CD14-positive monocyte (primary cell): ENCODE data around the gene GLCE. TPM values are rescaled to one million over a fixed set of nuclear protein-coding genes. Genes with fewer than 3 reads are reported as not detected.
A peak's percentile ranks its signal among the peaks of the same experiment; 100 is the strongest.

Experiments used
- DNase-seq, 3 donors: peaks; one replicate each; pipeline ENCODE4 v3.0.0-alpha.2; 2011 to 2022
- H2AFZ ChIP-seq: 2 replicates; pipeline ENCODE4 v1.6.0; 2012; ENCODE audit warnings: mild to moderate bottlenecking, low read depth, low read length, inconsistent platforms; ENCODE audit not compliant: insufficient read depth, poor library complexity, severe bottlenecking
- H3K27ac ChIP-seq, 2 donors: 1 replicate in 1 of 2; 2 replicates in 1 of 2; pipeline ENCODE4 v1.5.1; 2012 to 2013; ENCODE audit warnings: low read length in 2 of 2, control low read depth in 1 of 2, inconsistent platforms in 1 of 2, low read depth in 1 of 2, mild to moderate bottlenecking in 1 of 2
- H3K27me3 ChIP-seq, 2 donors: one replicate each; pipeline versions ENCODE4 v1.6.0 to v1.6.1; 2011 to 2013; ENCODE audit warnings: low read length in 2 of 2; ENCODE audit not compliant: control insufficient read depth in 2 of 2, insufficient read depth in 2 of 2
- H3K36me3 ChIP-seq, 2 donors: replicated peaks in 1 of 2; 1 replicate in 1 of 2; 2 replicates in 1 of 2; pipeline versions ENCODE4 v1.5.1 to v1.6.1; 2012 to 2013; ENCODE audit warnings: low read length in 2 of 2, control low read depth in 1 of 2, inconsistent platforms in 1 of 2, mild to moderate bottlenecking in 1 of 2; ENCODE audit not compliant: insufficient read depth in 2 of 2, control insufficient read depth in 1 of 2
- H3K4me1 ChIP-seq, 2 donors: 1 replicate in 1 of 2; 2 replicates in 1 of 2; pipeline versions ENCODE4 v1.5.1 to v1.6.1; 2012 to 2013; ENCODE audit warnings: low read length in 2 of 2, control low read depth in 1 of 2, inconsistent platforms in 1 of 2, mild to moderate bottlenecking in 1 of 2, moderate library complexity in 1 of 2; ENCODE audit not compliant: insufficient read depth in 2 of 2, control insufficient read depth in 1 of 2
- H3K4me2 ChIP-seq: replicated peaks from 2 replicates; pipeline ENCODE3; 2012; ENCODE audit warnings: low read length, moderate library complexity, mild to moderate bottlenecking; ENCODE audit not compliant: poor library complexity, severe bottlenecking; ENCODE audit errors: extremely low read depth
- H3K4me3 ChIP-seq, 3 experiments: fragments of 200-600 bp in 1 of 3; sonication (generic) in 1 of 3; replicated peaks in 1 of 3; 1 replicate in 2 of 3; 2 replicates in 1 of 3; pipeline ENCODE4 v1.5.1; 2011 to 2013; ENCODE audit warnings: low read length in 3 of 3, mild to moderate bottlenecking in 3 of 3, control low read depth in 2 of 3, low read depth in 2 of 3, inconsistent platforms in 1 of 3, moderate library complexity in 1 of 3
- H3K79me2 ChIP-seq: 2 replicates; pipeline ENCODE4 v1.6.0; 2012; ENCODE audit warnings: mild to moderate bottlenecking, control low read depth, inconsistent platforms, low read length, moderate library complexity; ENCODE audit not compliant: insufficient read depth
- H3K9ac ChIP-seq: 2 replicates; pipeline ENCODE4 v1.6.0; 2017; ENCODE audit warnings: low read length, mild to moderate bottlenecking; ENCODE audit not compliant: insufficient read depth, poor library complexity, severe bottlenecking
- H3K9me3 ChIP-seq, 2 donors: replicated peaks in 1 of 2; 1 replicate in 1 of 2; 2 replicates in 1 of 2; pipeline versions ENCODE4 v1.5.1 to v1.6.1; 2012 to 2013; ENCODE audit warnings: low read length in 2 of 2, control low read depth in 1 of 2; ENCODE audit not compliant: control insufficient read depth in 1 of 2, insufficient read depth in 1 of 2
- H4K20me1 ChIP-seq: 2 replicates; pipeline ENCODE4 v1.6.0; 2012; ENCODE audit warnings: mild to moderate bottlenecking, low read length, control low read depth, moderate library complexity; ENCODE audit not compliant: insufficient read depth
- H3K27ac Mint-ChIP-seq, 7 donors: one replicate each; pipeline ENCODE4 v1.8.0; 2020; ENCODE audit warnings: mild to moderate bottlenecking in 7 of 7, mixed read lengths in 7 of 7, moderate library complexity in 6 of 7, inconsistent platforms in 2 of 7
- H3K27me3 Mint-ChIP-seq, 3 donors: one replicate each; pipeline ENCODE4 v1.8.0; 2021 to 2022; ENCODE audit warnings: low read depth in 3 of 3, mild to moderate bottlenecking in 3 of 3, mixed read lengths in 3 of 3, moderate library complexity in 3 of 3, inconsistent platforms in 1 of 3
- H3K36me3 Mint-ChIP-seq, 2 donors: one replicate each; pipeline ENCODE4 v1.8.0; 2020; ENCODE audit warnings: mixed read lengths in 2 of 2, inconsistent platforms in 1 of 2, mild to moderate bottlenecking in 1 of 2
- H3K4me1 Mint-ChIP-seq: one replicate; pipeline ENCODE4 v1.8.0; 2020; ENCODE audit warnings: mild to moderate bottlenecking, mixed read lengths
- H3K4me3 Mint-ChIP-seq, 2 donors: one replicate each; pipeline ENCODE4 v1.8.0; 2020; ENCODE audit warnings: mild to moderate bottlenecking in 2 of 2, mixed read lengths in 2 of 2, moderate library complexity in 1 of 2
- H3K9me3 Mint-ChIP-seq, 7 donors: one replicate each; pipeline ENCODE4 v1.8.0; 2020 to 2022; ENCODE audit warnings: mixed read lengths in 7 of 7, mild to moderate bottlenecking in 6 of 7, moderate library complexity in 6 of 7, inconsistent platforms in 2 of 7
- CTCF ChIP-seq: fragments of 200-600 bp; IDR thresholded peaks from one replicate; pipeline ENCODE4 v1.8.0; 2022; ENCODE audit warnings: antibody characterized with exemption, mild to moderate bottlenecking
- WGBS: methylation state at CpG from one replicate; pipeline ENCODE4 v1.1.5; 2013; ENCODE audit warnings: missing lambda C conversion rate; ENCODE audit not compliant: insufficient coverage; 5-methylcytosine and 5-hydroxymethylcytosine counted together
- intact Hi-C, 2 donors: fragments of 100-400 bp; cut with micrococcal nuclease; formaldehyde crosslinking; loops; one replicate each; pipeline versions ENCODE4 v1.15.0 to v1.15.1; 2023
- polyA plus RNA-seq, 3 donors: library from polyadenylated mRNA; depleted of rRNA in 1 of 3; unstranded in 2 of 3; stranded (reverse) in 1 of 3; fragments of 300-500 nt in 2 of 3; fragments of >200 nt in 1 of 3; fragmentation: Illumina TruSeq in 2 of 3; gene quantifications; 1 replicate in 2 of 3; 2 replicates in 1 of 3; pipeline ENCODE4 v1.2.3, GENCODE V29; 2012 to 2021

Gene GLCE
- polyA plus RNA-seq, 3 donors: 11.0 to 24.3 (median 24.0) TPM

- Mint-ChIP-seq H3K4me1 (peaks cover 26% of the 10 kb centered on the region), H3K27me3 (peaks cover 0 to 7% (median 2%) of the 10 kb centered on the region in 3 donors), H3K36me3 (no peaks in the 10 kb centered on the region), H3K9me3 (peaks cover 0 to 3% (median 0%) of the 10 kb centered on the region in 7 donors), H3K4me3 (no peak overlapping the region), H3K27ac (no peak overlapping the region)
- Histone ChIP-seq H3K27ac (no peak overlapping the region), H3K9ac (peak overlapping the region; percentile 4), H3K4me2 (no peak overlapping the region), H2AFZ (no peak overlapping the region), H3K79me2 (no peaks in the 10 kb centered on the region), H4K20me1 (no peaks in the 10 kb centered on the region), H3K9me3 (no peaks in the 10 kb centered on the region), H3K27me3 (no peaks in the 10 kb centered on the region), H3K4me1 (peaks cover 12 to 16% of the 10 kb centered on the region in 2 donors), H3K4me3 (no peak overlapping the region), H3K36me3 (no peaks in the 10 kb centered on the region)
- no peak for TF ChIP-seq CTCF
- intact Hi-C loops: no loop called here
- WGBS: 100% methylated on average over 3 of the region's 6 CpGs
- no peak for DNase-seq
Measured at GRCh38 chr15:69314131-69314530, 153.7 kb downstream of the GLCE start.

GRCh38 chr15:69314736-69315135 lies 154.3 kb downstream of the GLCE start:
- TF ChIP-seq CTCF: no peak
- H3K4me1 Mint-ChIP-seq: peaks cover 32% of the 10 kb centered on the region
- H3K27me3 Mint-ChIP-seq: peaks cover 3 to 7% (median 4%) of the 10 kb centered on the region in 3 donors
- no peaks in the 10 kb centered on the region for H4K20me1 ChIP-seq
- H3K27ac ChIP-seq: no peak overlapping the region
- H3K4me3 ChIP-seq: no peak overlapping the region
- WGBS: 100% methylated on average over 6 of the region's 8 CpGs
- no peak overlapping the region for H3K4me3 Mint-ChIP-seq
- peak overlapping the region; percentile 4 for H3K9ac ChIP-seq
- peaks cover 12 to 16% of the 10 kb centered on the region in 2 donors for H3K4me1 ChIP-seq
- H3K27me3 ChIP-seq: no peaks in the 10 kb centered on the region
- H3K79me2 ChIP-seq: no peaks in the 10 kb centered on the region
- H3K9me3 ChIP-seq: no peaks in the 10 kb centered on the region
- intact Hi-C loops: no loop called here
- DNase-seq: no peak
- H3K36me3 ChIP-seq: no peaks in the 10 kb centered on the region
- no peak overlapping the region for H3K27ac Mint-ChIP-seq
- H2AFZ ChIP-seq: no peak overlapping the region
- no peaks in the 10 kb centered on the region for H3K36me3 Mint-ChIP-seq
- H3K4me2 ChIP-seq: no peak overlapping the region
- H3K9me3 Mint-ChIP-seq: peaks cover 0 to 3% (median 0%) of the 10 kb centered on the region in 7 donors
